Measurements from ENCODE around the gene SMPD3.
A peak's percentile ranks its signal among the peaks of the same experiment; 100 is the strongest.

SMPD3 gene

DNA sequence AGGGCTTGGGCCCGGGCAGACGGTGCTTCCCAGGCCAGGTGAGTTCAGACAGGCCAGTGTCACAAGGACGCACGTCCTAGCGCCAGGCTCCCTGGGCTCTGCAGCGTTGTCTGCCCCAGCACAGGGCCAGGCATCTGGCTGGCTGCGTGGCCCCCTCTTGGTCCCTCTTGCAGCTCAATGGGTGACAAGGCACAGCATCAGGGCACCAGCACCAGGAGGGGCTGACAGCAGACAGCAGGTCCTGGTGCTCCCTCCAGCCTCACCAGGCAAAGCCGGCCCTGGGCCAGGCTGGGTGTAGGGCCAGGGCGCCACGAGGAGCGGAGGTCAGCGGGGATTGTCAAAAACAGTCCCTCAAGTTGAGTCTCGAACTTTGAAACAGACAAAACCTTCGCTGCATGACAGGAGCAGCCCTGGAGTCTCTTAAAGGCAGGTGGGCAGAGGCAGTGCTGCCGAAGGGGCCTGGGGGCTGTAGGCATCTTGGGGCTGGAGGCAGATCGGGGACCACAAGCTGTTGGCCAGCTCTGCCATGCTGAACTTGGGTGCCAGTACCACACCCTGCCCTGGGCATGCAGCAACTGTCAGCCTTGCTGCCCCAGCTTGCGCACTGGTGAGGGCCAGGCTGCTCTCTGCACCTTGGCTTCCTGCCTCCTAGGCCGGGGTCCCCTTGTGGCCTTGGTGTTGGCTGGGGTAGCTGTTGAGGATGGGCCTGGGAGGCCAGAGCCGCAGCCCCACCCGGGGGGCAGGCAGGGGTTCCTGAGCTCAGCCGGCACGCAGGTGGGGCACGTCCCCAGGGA, 88.7 kb downstream of the SMPD3 start:
- no peak for DNase-seq (ENCODE audit: extremely low read depth in 1 of 2, low read depth in 1 of 2)

DNA sequence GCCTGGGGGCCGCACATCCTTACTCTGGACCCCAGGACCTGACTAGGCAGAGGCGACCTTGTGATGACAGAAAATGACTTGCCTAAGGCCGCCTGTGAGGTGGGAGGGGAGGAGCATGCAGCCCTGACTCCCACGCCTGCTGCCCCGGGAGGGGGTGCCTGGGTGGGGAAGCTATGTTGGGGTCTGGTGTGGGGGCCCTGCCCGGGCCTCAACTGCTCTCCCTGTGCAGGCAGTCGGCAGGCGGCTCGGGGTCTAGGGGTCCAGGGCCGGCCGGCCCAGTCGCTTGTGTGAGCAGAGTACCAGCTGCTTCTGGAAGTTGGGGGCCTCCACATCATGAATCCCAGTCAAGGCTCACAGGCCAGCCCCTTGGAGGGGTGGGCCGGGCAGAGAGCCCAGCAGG, 89.4 kb downstream of the SMPD3 start:
- DNase-seq (ENCODE audit: extremely low read depth in 1 of 2, low read depth in 1 of 2) = no peak

DNA sequence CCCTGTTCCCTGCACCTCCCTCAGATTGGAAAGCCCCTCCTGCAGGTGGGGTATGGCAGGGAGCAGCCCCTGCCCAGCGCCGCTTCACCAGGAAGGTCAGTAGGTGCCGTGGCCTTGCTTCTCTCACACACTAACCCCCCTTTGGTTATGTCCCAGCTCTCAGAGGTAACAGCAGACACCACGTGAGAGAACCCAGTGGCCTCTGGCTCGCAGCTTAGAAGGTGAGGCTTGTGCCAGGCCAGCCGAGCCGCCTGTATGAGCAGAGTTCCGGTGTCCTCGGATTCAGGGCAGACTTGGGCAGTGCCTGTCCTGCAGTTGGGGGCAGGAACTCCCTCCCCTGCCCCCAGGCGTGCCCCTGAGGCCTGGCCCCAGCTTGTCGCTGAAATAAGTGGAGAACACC, 90.4 kb downstream of the SMPD3 start:
- no peak for DNase-seq (ENCODE audit: extremely low read depth in 1 of 2, low read depth in 1 of 2)

DNA sequence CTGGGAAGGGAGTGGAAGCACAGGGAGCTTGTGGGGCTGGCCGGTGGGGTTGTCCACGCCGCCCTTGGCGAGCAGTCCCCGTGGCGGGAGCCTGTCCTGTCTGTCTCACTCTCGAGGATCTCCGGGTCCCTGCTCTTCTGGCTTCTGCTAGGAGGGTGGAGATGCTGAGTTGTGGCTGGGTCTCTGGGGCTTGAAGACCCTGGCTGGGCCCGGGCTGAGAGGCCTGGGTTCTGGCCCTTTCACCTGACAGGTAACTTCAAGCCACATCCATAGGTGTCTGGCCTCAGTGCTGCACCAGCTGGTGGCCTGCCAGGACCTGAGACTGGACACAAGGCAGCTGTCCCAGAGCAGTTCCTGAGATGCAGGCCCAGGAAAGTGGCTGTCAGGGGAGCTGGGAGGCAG, 90.8 kb downstream of the SMPD3 start:
- no peak for DNase-seq (ENCODE audit: extremely low read depth in 1 of 2, low read depth in 1 of 2)

DNA sequence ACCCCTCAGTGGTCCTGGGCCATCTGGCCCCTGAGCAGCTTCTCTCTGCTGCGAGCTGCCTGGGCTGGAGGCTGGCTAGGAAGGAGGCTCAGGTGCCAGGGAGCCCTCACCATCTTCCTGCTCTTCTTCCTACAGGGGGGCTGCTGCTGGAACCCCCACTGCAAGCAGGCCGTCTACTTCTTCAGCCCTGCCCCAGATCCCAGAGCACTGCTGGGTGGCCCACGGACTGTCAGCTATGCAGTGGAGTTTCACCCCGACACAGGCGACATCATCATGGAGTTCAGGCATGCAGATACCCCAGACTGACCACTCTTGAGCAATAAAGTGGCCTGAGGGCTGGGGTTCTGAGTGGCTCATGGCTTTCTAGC, 91.4 kb downstream of the SMPD3 start:
- DNase-seq (ENCODE audit: extremely low read depth in 1 of 2, low read depth in 1 of 2) = no peak

DNA sequence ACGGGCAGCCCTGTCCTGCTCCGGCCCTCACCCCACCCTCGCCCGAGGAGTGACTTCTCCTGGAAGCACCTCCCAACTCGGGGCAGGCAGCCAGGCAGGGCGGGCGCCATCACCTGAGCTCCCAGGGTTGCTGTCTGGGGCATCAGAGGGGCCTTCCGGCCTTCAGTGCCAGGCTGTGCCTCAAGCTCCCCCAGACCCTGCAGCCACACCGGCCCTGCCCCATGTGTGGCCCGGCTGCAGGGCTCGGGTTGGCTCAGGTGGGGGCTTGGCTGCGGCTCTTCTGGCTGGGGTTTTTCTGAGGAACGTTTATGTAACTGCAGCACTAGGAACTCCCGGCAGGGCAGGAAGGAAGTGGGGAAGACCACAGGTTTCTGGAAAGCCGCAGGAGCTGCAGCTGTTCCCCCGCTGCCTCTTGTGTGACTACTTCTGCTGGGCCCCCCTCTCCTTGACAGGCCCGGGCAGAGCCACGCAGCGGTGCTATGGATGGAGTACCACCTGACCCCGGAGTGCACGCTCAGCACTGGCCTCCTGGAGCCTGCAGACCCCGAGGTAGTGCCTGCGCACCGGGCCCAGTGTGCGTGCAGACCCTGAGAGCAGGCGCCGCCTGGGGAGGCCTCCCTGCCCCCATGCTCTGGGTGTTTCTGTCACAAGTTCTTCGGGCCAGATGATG, 91.9 kb downstream of the SMPD3 start:
- DNase-seq (ENCODE audit: extremely low read depth in 1 of 2, low read depth in 1 of 2) = peak; percentile 32

DNA sequence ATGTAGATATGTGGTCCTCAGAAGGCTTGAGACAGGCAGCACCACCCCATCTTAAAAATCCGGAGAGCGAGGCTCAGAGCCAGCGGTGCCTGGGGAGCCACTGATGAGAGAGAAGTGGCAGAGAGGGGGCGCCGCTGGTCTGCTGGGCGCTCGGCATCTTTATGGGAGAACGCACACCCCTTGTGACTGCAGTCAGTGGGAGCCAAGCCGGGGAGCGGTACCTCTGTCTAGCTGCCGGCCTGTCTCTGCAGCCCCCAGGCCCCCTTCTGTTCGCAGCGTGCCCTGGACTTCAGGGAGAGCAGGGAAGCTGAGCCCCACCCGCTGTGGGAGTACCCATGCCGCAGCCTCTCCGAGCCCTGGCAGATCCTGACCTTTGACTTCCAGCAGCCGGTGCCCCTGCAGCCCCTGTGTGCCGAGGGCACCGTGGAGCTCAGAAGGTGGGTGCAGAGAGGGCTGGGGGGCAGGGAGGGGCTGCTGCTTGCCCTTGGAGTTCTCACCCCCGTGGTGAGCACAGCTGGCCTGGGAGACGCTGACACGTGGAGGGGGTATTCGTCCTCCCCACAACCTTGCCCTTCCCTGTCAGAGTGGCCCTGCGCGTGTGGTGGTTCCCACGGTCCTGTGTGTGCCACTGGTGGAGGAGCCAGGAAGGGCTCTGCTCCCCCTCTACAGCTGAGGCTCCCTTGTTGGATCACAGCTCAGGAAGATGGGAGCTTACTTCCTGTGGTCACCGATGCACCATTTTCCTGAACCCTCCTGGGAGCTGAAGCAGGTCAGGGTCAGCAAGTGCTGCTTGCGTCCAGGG, 92.7 kb downstream of the SMPD3 start:
- no peak for DNase-seq (ENCODE audit: extremely low read depth in 1 of 2, low read depth in 1 of 2)

DNA sequence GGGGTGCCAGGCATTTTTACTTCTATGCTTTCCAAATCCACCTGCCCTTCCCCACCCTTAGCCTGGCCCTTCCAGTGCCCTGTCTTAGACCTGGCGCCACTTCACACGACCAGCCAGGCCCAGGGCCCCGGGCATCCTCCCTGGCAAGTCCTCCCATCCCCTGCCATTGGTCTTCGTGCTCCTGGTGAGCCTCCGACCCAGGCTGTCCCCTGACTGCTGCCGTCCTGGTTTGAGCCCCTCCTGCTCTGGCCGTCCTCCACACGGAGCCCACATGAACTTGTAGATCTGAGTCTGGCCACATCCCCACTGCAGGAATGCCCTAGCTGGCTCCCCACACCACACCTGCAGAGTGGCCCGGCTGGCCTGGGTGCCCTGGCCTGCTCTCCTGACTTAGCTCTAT, 93.5 kb downstream of the SMPD3 start:
- DNase-seq (ENCODE audit: extremely low read depth in 1 of 2, low read depth in 1 of 2) = no peak

DNA sequence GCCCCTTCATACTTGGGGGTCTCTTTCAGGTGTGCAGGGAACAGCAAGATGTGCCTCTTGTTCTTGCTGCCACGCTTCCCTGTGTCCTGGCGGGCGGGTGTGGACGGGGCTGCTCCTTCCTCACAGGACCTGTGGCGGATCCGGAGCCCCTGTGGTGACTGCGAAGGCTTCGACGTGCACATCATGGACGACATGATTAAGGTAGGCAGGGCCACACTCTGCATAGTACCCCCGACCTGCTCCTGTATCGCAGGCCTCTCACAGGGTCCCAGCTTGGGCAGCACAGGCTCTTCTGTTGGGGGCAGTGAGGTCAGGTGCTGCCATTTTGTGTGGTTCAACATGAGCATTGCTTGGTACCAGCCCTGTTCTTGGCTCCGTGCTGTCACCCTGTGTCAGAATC, 94.9 kb downstream of the SMPD3 start:
- DNase-seq (ENCODE audit: extremely low read depth in 1 of 2, low read depth in 1 of 2) = no peak

DNA sequence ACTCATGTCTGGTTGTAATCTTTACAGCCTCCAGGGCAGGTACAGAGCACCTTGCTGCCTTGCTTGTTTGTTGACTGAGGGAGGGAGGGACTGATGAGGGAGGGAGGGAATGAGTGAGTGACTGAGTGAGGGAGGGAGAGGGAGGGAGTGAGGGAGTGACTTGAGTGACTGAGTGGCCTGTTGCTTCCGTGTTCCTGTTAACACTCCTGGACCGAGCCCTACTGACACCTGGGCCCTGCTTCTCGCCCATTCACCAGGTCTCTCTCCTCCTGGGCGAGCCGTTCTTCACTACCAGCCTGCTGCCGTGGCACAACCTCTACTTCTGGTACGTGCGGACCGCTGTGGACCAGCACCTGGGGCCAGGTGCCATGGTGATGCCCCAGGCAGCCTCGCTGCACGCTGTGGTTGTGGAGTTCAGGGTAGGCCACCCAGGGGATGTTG, 96.3 kb downstream of the SMPD3 start:
- DNase-seq (ENCODE audit: extremely low read depth in 1 of 2, low read depth in 1 of 2) = no peak

DNA sequence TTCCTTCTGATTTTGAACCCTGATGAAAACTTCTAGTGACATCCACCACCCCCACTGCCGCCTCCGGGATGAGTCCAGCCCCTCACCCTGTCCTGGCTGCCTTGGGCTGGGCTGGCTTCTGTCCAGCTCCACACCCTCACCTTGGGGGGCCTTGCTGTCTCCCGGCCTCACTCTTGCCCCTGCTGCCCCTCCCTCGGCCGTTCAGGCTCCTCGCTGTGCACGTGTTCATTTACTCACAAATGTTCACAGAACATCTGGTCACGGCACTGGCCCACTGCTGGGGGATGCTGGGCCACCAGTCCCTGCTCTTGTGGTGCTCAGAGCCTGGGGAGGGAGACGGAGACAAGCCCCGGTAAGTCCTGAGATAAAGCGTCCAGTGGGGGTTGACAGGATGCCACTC, 96.8 kb downstream of the SMPD3 start:
- DNase-seq (ENCODE audit: extremely low read depth in 1 of 2, low read depth in 1 of 2) = no peak

DNA sequence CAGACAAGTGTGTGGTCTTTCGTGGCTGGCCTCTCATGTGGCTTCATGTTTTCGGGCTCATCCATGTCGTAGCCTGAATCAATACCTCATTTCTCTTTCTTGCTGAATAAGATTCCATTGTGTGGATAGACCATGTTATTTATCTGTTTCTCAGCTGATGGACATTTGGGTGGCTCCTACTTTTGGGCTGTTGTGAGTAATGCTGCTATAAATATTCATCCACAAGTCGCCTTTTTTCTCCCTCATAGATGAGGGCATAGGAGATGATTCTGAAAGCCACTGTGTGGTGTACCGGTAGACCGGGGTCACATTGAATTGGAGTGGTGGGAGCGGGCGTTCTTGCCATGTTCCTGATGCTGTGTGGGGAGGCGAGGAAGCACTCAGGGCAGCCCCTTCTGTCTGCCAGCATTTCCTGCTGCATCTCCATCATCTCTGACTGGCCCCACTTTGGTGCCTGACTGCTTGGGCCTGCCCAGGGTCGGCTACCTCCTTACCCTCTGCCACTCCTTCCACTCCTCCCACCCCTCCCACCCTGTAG, 97.4 kb downstream of the SMPD3 start:
- DNase-seq (ENCODE audit: extremely low read depth in 1 of 2, low read depth in 1 of 2) = no peak

DNA sequence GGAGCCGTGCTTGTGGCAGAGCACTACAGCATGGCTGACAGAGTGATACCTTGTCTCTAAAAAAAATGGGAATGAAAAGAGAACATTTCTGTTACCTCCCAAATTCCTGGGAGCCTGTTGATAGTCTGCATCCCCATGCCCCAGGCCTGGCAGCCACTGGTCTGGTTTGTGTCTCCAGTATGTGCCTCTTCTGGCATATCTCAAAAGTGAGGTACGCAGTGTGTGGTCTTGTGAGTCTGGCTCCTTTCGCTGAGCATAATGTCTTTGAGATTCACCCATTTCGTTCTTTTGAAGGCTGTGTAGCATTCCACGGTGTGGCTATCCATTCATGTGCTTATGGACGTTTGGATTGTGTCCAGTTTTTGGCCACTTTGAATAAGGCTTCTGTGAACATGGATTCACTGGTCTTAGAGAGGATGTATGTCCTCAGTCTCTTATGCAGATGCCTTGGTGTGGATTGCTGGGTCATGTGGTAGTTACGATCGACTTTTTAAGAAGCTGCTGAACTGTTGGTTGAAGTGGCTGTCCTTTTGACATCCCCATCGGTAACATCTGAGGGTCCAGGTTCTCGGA, 98.4 kb downstream of the SMPD3 start:
- no peak for DNase-seq (ENCODE audit: extremely low read depth in 1 of 2, low read depth in 1 of 2)

DNA sequence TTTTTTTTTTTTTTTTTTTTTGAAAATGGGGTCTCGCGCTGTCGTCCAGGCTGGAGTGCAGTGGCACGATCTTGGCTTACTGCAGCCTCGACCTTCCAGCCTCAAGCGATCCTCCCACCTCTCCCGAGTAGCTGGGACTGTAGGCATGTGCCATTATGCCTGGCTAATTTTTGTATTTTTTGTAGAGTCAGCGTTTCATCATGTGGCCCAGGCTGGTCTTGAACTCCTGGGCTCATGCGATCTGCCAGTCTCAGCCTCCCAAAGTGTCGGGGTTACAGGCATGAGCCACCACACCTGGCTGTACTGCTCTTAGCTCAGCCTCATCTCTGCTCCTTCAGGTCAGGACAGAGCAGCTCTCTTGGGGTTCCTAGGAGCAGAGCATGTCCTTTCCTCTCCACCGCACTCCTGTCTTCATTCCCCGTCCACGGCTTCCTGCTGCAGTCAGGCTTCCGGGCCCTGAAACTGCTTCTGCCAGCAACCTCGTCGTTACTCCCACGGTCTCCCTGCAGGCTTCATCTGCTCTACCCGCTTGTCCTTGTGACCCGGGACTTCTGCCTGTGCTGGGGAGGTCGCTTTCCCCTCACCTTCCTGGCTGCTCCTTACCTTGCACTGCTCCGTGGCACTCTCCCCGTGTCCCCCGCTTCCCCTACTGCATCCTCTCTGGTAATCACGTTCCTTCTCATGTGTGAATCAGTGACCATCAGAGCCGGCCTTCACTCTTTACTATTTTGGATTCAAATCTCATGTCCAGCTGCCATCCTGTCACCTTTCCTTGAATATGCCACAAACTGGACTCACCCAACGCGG, 99.5 kb downstream of the SMPD3 start:
- DNase-seq (ENCODE audit: extremely low read depth in 1 of 2, low read depth in 1 of 2) = no peak

DNA sequence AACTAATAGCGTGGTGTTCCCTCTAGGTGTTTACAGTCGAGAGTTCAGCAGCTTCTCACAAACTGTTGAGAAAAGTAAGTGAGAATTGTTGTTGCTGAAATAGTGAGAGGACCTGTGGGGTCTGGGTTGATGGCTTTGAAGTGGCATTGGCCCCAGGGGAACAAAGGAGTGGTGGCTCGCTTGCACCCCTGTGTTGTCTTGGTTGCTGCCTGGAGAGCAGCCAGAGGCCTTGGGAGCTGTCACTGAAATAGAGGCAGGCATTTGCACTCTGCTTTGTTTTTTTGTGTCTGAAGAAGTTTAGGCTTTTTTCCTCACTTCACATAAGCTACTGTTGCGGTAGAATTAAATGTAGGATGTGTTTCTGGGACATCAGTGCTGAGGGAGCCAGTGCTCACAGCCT, 100.7 kb downstream of the SMPD3 start:
- no peak for DNase-seq (ENCODE audit: extremely low read depth in 1 of 2, low read depth in 1 of 2)

DNA sequence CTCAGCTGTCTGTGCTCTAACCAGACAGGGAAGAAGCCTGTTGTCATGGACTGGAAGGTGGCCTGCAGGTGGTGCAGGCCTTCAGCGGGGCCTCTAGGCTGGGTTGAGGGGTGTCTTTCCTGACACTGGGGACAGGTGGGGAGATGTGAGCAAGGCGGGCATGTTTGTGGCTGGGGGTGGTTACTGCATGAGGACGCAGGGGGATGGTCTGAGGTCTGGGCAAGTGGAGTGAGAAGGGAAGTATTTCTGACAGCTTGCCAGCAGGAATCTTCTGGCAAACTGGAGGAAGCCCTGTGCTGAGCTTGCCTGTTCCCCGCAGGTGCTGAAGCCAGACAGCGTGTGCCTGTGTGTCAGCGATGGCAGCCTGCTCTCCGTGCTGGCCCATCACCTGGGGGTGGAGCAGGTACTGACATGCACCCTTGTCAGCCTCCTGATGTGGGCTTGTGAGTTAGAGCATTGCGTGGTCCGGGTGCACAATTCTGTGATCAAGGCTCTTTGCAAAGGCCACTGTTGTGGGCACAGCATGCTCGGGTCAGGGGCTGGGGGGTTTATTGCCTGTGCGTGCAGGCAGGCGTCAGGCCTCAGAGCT, 101.3 kb downstream of the SMPD3 start:
- no peak for DNase-seq (ENCODE audit: extremely low read depth in 1 of 2, low read depth in 1 of 2)

DNA sequence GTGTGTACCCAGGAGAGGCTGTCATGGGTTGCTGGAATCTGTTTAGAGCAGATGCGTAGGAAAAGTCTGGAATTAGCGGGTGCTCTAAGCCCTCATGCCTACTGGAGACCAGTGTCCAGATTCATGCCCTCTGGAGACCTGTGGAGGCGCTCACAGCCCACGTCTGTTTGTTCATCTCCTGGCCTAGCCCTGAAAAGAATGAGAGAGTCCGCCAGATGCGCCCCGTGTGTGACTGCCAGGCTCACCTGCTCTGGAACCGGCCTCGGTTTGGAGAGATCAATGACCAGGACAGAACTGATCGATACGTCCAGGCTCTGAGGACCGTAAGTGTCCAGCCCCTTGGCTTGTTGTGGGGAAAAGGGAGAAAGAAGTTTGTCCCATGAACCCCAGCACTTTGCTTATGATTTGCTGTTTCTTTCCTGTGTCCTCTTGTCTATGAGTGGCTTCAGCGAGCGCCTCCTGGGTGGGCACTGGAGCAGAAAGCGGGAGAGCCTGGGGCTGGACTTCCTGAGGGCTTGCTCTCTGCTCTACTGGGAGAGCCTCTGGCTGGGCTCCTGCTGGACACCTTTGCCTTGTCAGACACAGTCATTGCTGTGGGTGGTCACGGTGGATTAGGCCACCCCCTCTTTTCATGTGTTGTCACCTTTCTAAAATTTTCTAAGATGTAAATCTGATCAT, 102.2 kb downstream of the SMPD3 start:
- DNase-seq (ENCODE audit: extremely low read depth in 1 of 2, low read depth in 1 of 2) = no peak

DNA sequence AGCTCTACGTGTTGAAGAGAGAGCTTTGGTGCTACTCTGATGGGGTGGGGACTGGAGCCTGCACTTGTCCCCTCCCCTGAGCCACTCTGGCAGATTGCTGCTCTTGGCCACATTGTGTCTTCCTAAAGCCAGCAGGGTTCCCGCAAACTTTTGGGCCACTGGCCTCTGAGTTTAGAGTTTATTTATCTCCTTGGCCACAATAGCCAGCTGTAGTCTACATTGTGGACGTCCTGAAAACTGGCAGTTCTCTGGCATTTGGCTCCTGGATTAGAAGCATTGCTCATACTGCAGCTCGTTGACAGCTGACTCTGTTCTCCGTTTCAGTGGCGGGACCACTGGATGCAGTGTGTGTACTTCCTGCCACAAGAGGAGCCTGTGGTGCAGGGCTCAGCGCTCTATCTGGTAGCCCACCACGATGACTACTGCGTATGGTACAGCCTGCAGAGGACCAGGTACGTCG, 102.9 kb downstream of the SMPD3 start:
- no peak for DNase-seq (ENCODE audit: extremely low read depth in 1 of 2, low read depth in 1 of 2)

DNA sequence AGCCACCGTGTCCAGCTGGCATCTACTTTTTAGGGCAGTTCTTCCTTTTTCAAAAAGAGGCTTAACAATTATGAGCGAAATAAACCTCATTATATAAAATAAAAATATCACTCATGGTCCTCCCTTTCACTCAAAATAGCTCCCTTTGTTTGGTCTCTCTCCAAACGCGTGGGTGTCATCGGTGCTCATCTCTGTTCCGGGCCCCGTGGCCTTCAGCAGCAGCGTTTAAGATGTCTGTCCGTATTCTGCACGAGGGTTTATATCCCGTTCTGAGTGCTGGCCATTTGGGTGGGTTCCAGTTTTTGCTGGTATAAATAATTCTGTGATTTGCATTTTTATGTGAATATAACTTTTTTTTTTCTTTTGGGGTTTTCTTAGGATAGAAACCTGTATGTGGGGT, 104.1 kb downstream of the SMPD3 start:
- DNase-seq (ENCODE audit: extremely low read depth in 1 of 2, low read depth in 1 of 2) = no peak

Measured in activated CD8-positive, alpha-beta memory T cell treated with anti-CD3 and anti-CD28 coated beads for 1 hour (primary cell).